Measurements from ENCODE around the gene NID2. TPM values are rescaled to one million over a fixed set of nuclear protein-coding genes. Genes with fewer than 3 reads are reported as not detected.
A peak's percentile ranks its signal among the peaks of the same experiment; 100 is the strongest.

The NID2 gene
- total RNA-seq, 1 donor from 2014 or later = 37.5 TPM

- peak in 1 of 2 donors; percentile 92 for DNase-seq (ENCODE audit: low read depth in 2 of 2)
Observed at GRCh38 chr14:52025310-52025709, 43.5 kb downstream of the NID2 start.

- DNase-seq (ENCODE audit: low read depth in 2 of 2) = peak in 1 of 2 donors; percentile 52
Observed at GRCh38 chr14:52023518-52023917, 45.3 kb downstream of the NID2 start.

- peak in 1 of 2 donors; percentile 90 for DNase-seq (ENCODE audit: low read depth in 2 of 2)
Observed at GRCh38 chr14:52021957-52022600, 46.8 kb downstream of the NID2 start.

GRCh38 chr14:52020866-52021717 lies 47.8 kb downstream of the NID2 start:
- DNase-seq (ENCODE audit: low read depth in 2 of 2) = peak in 1 of 2 donors; percentile 76

- DNase-seq (ENCODE audit: low read depth in 2 of 2) = peak in 1 of 2 donors; percentile 47
Observed at GRCh38 chr14:52020161-52020714, 48.6 kb downstream of the NID2 start.

- DNase-seq (ENCODE audit: low read depth in 2 of 2) = no peak
Observed at GRCh38 chr14:52018970-52019369, 49.9 kb downstream of the NID2 start.

- no peak for DNase-seq (ENCODE audit: low read depth in 2 of 2)
Observed at GRCh38 chr14:52018252-52018651, 50.6 kb downstream of the NID2 start.

- DNase-seq (ENCODE audit: low read depth in 2 of 2) = peak in 1 of 2 donors; percentile 54
Observed at GRCh38 chr14:52015411-52016030, 53.3 kb downstream of the NID2 start.

GRCh38 chr14:52014601-52015267 lies 54.1 kb downstream of the NID2 start:
- DNase-seq (ENCODE audit: low read depth in 2 of 2) = peak in 1 of 2 donors; percentile 12

- peak in 1 of 2 donors; percentile 19 for DNase-seq (ENCODE audit: low read depth in 2 of 2)
Observed at GRCh38 chr14:52013984-52014600, 54.8 kb downstream of the NID2 start.

GRCh38 chr14:52012635-52013034 lies 56.2 kb downstream of the NID2 start:
- DNase-seq (ENCODE audit: low read depth in 2 of 2) = no peak

- no peak for DNase-seq (ENCODE audit: low read depth in 2 of 2)
Observed at GRCh38 chr14:52011523-52011922, 57.3 kb downstream of the NID2 start.

GRCh38 chr14:52010173-52010693 lies 58.6 kb downstream of the NID2 start:
- no peak for DNase-seq (ENCODE audit: low read depth in 2 of 2)

GRCh38 chr14:52008136-52008535 lies 60.7 kb downstream of the NID2 start:
- no peak for DNase-seq (ENCODE audit: low read depth in 2 of 2)

GRCh38 chr14:52007637-52008036 lies 61.2 kb downstream of the NID2 start:
- no peak for DNase-seq (ENCODE audit: low read depth in 2 of 2)

- no peak for DNase-seq (ENCODE audit: low read depth in 2 of 2)
Observed at GRCh38 chr14:52007211-52007610, 61.6 kb downstream of the NID2 start.

GRCh38 chr14:52006361-52006760 lies 62.5 kb downstream of the NID2 start:
- no peak for DNase-seq (ENCODE audit: low read depth in 2 of 2)

GRCh38 chr14:52005625-52006024 lies 63.2 kb downstream of the NID2 start:
- DNase-seq (ENCODE audit: low read depth in 2 of 2) = no peak

GRCh38 chr14:52003324-52003723 lies 65.5 kb downstream of the NID2 start:
- peak; percentile 83 to 84 for DNase-seq (ENCODE audit: low read depth in 2 of 2)

GRCh38 chr14:52002542-52002941 lies 66.3 kb downstream of the NID2 start:
- DNase-seq (ENCODE audit: low read depth in 2 of 2) = no peak

- DNase-seq (ENCODE audit: low read depth in 2 of 2) = no peak
Observed at GRCh38 chr14:52000696-52001095, 68.2 kb downstream of the NID2 start.
